Stomach smooth muscle (tissue), 2 donors: Measurements from ENCODE around the gene TMEM178B.

ENCODE experiments used
- H3K27ac ChIP-seq: one replicate; pipeline ENCODE4 v1.7.0; 2013; ENCODE audit warnings: mild to moderate bottlenecking, low read length, inconsistent platforms
- H3K27me3 ChIP-seq, 2 donors: one replicate each; pipeline ENCODE4 v1.7.0; 2013; ENCODE audit warnings: low read length in 2 of 2; ENCODE audit not compliant: insufficient read depth in 2 of 2, control insufficient read depth in 1 of 2
- H3K36me3 ChIP-seq, 2 donors: one replicate each; pipeline ENCODE4 v1.7.0; 2013; ENCODE audit warnings: low read length in 2 of 2; ENCODE audit not compliant: control insufficient read depth in 2 of 2, insufficient read depth in 2 of 2
- H3K4me1 ChIP-seq: one replicate; pipeline ENCODE4 v1.7.0; 2013; ENCODE audit warnings: low read length; ENCODE audit not compliant: control insufficient read depth, insufficient read depth
- H3K4me3 ChIP-seq, 2 donors: one replicate each; pipeline ENCODE4 v1.7.0; 2013; ENCODE audit warnings: low read length in 2 of 2
- H3K9ac ChIP-seq, 2 donors: one replicate each; pipeline ENCODE4 v1.7.0; 2013; ENCODE audit warnings: low read length in 2 of 2, mild to moderate bottlenecking in 1 of 2
- H3K9me3 ChIP-seq, 2 donors: one replicate each; pipeline ENCODE4 v1.7.0; 2013; ENCODE audit warnings: low read length in 2 of 2; ENCODE audit not compliant: control insufficient read depth in 2 of 2
- donor health status: healthy.
- donor health status: Pancreatic carcinoma.

The TMEM178B gene

GRCh38 chr7:141239661-141240060, 165.8 kb downstream of the TMEM178B start:
- no peaks in the 10 kb centered on the region for H3K4me1 ChIP-seq
- no peaks in the 10 kb centered on the region for H3K36me3 ChIP-seq
- no peak overlapping the region for H3K9ac ChIP-seq
- no peak overlapping the region for H3K27ac ChIP-seq
- H3K9me3 ChIP-seq = no peaks in the 10 kb centered on the region
- H3K4me3 ChIP-seq = no peak overlapping the region
- H3K27me3 ChIP-seq = no peaks in the 10 kb centered on the region

- Histone ChIP-seq H3K27me3 (no peaks in the 10 kb centered on the region), H3K9ac (no peak overlapping the region), H3K4me3 (no peak overlapping the region), H3K4me1 (no peaks in the 10 kb centered on the region), H3K27ac (no peak overlapping the region), H3K9me3 (no peaks in the 10 kb centered on the region), H3K36me3 (no peaks in the 10 kb centered on the region)
Observed at GRCh38 chr7:141242568-141242967, 168.7 kb downstream of the TMEM178B start.

GRCh38 chr7:141243368-141243767, 169.5 kb downstream of the TMEM178B start:
- Histone ChIP-seq H3K9me3 (no peaks in the 10 kb centered on the region), H3K9ac (no peak overlapping the region), H3K27me3 (no peaks in the 10 kb centered on the region), H3K4me1 (no peaks in the 10 kb centered on the region), H3K4me3 (no peak overlapping the region), H3K36me3 (no peaks in the 10 kb centered on the region), H3K27ac (no peak overlapping the region)

GRCh38 chr7:141244435-141244834, 170.6 kb downstream of the TMEM178B start:
- Histone ChIP-seq H3K4me1 (no peaks in the 10 kb centered on the region), H3K9ac (no peak overlapping the region), H3K27me3 (no peaks in the 10 kb centered on the region), H3K27ac (no peak overlapping the region), H3K4me3 (no peak overlapping the region), H3K9me3 (no peaks in the 10 kb centered on the region), H3K36me3 (no peaks in the 10 kb centered on the region)

GRCh38 chr7:141246426-141246825, 172.6 kb downstream of the TMEM178B start:
- Histone ChIP-seq H3K9ac (no peak overlapping the region), H3K36me3 (no peaks in the 10 kb centered on the region), H3K27ac (no peak overlapping the region), H3K9me3 (no peaks in the 10 kb centered on the region), H3K4me3 (no peak overlapping the region), H3K27me3 (no peaks in the 10 kb centered on the region), H3K4me1 (no peaks in the 10 kb centered on the region)

- no peaks in the 10 kb centered on the region for H3K27me3 ChIP-seq
- H3K9ac ChIP-seq = no peak overlapping the region
- H3K4me1 ChIP-seq = no peaks in the 10 kb centered on the region
- H3K27ac ChIP-seq = no peak overlapping the region
- H3K9me3 ChIP-seq = peaks cover 2 to 5% of the 10 kb centered on the region in 2 donors
- no peak overlapping the region for H3K4me3 ChIP-seq
- H3K36me3 ChIP-seq = no peaks in the 10 kb centered on the region
Observed at GRCh38 chr7:141251180-141251579, 177.3 kb downstream of the TMEM178B start.

GRCh38 chr7:141251957-141252356, 178.1 kb downstream of the TMEM178B start:
- Histone ChIP-seq H3K36me3 (no peaks in the 10 kb centered on the region), H3K27ac (no peak overlapping the region), H3K9me3 (peaks cover 4 to 5% of the 10 kb centered on the region in 2 donors)

GRCh38 chr7:141257597-141257996, 183.7 kb downstream of the TMEM178B start:
- H3K27me3 ChIP-seq = no peaks in the 10 kb centered on the region
- no peak overlapping the region for H3K9ac ChIP-seq
- H3K4me1 ChIP-seq = no peaks in the 10 kb centered on the region
- no peak overlapping the region for H3K4me3 ChIP-seq
- peaks cover 7 to 15% of the 10 kb centered on the region in 2 donors for H3K9me3 ChIP-seq
- H3K36me3 ChIP-seq = no peaks in the 10 kb centered on the region
- H3K27ac ChIP-seq = no peak overlapping the region

More at GRCh38 chr7:141251957-141252356, 178.1 kb downstream of the TMEM178B start:
- Histone ChIP-seq H3K27me3 (no peaks in the 10 kb centered on the region), H3K4me1 (no peaks in the 10 kb centered on the region), H3K4me3 (no peak overlapping the region), H3K9ac (no peak overlapping the region)

- Histone ChIP-seq H3K27ac (no peak overlapping the region), H3K9me3 (peaks cover 7 to 15% of the 10 kb centered on the region in 2 donors), H3K4me3 (no peak overlapping the region), H3K9ac (no peak overlapping the region), H3K27me3 (no peaks in the 10 kb centered on the region), H3K4me1 (no peaks in the 10 kb centered on the region), H3K36me3 (no peaks in the 10 kb centered on the region)
Observed at GRCh38 chr7:141258559-141258958, 184.7 kb downstream of the TMEM178B start.

GRCh38 chr7:141262101-141263090, 188.5 kb downstream of the TMEM178B start:
- Histone ChIP-seq H3K4me3 (no peak overlapping the region), H3K36me3 (no peaks in the 10 kb centered on the region), H3K9me3 (peaks cover under 1 to 6% of the 10 kb centered on the region in 2 donors), H3K27me3 (no peaks in the 10 kb centered on the region), H3K4me1 (no peaks in the 10 kb centered on the region), H3K27ac (no peak overlapping the region), H3K9ac (no peak overlapping the region)

GRCh38 chr7:141263508-141263907, 189.6 kb downstream of the TMEM178B start:
- Histone ChIP-seq H3K9me3 (peaks cover 0 to 5% of the 10 kb centered on the region in 2 donors), H3K27ac (no peak overlapping the region), H3K4me3 (no peak overlapping the region), H3K36me3 (no peaks in the 10 kb centered on the region), H3K4me1 (no peaks in the 10 kb centered on the region), H3K27me3 (no peaks in the 10 kb centered on the region), H3K9ac (no peak overlapping the region)
